WTC11 (cell line): ENCODE data around the gene KRT76. TPM values are rescaled to one million over a fixed set of nuclear protein-coding genes. Genes with fewer than 3 reads are reported as not detected.

Experiments used
- ATAC-seq: fragments of 200-7000 bp; cut with Tn5 transposase; 2 replicates; pipeline ENCODE4 v1.10.0; 2021; ENCODE audit warnings: mild to moderate bottlenecking, moderate library complexity
- CTCF ChIA-PET: fragments of 300-600 bp; sonication (Branson Sonifier 250); formaldehyde crosslinking; loops from one replicate; lab custom pipeline; 2021; ENCODE audit warnings: antibody characterized with exemption; lab: Charles Lee
- POLR2A ChIA-PET: fragments of 350-600 bp; sonication (Branson Sonifier 250); formaldehyde crosslinking; loops from one replicate; lab custom pipeline; 2021; ENCODE audit warnings: antibody characterized with exemption; lab: Charles Lee
- DNase-seq: peaks from one replicate; pipeline ENCODE4 v3.0.0; 2021; ENCODE audit warnings: low spot score
- H3K27ac Mint-ChIP-seq: 2 replicates; pipeline ENCODE4 v1.8.0; 2021; ENCODE audit warnings: mixed read lengths
- H3K27me3 Mint-ChIP-seq: 2 replicates; pipeline ENCODE4 v1.8.0; 2021; ENCODE audit warnings: low read depth, mild to moderate bottlenecking, moderate library complexity, mixed read lengths
- H3K36me3 Mint-ChIP-seq: 2 replicates; pipeline ENCODE4 v1.8.0; 2021; ENCODE audit warnings: mixed read lengths
- H3K4me1 Mint-ChIP-seq: 2 replicates; pipeline ENCODE4 v1.8.0; 2022; ENCODE audit warnings: mixed read lengths
- H3K4me3 Mint-ChIP-seq: 2 replicates; pipeline ENCODE4 v1.8.0; 2021; ENCODE audit warnings: mild to moderate bottlenecking, moderate library complexity, mixed read lengths
- H3K9me3 Mint-ChIP-seq: 2 replicates; pipeline ENCODE4 v1.8.0; 2021; ENCODE audit warnings: mixed read lengths
- ATF1 ChIP-seq: sonication (generic); formaldehyde crosslinking; IDR thresholded peaks from 2 replicates; pipeline ENCODE4 v1.8.1; 2023; ENCODE audit warnings: mild to moderate bottlenecking, moderate library complexity, missing genetic modification reagents
- GRHL2 ChIP-seq: fragments of 250-450 bp; sonication (Bioruptor Pico); IDR thresholded peaks from 2 replicates; pipeline ENCODE4 v1.8.0; 2022; ENCODE audit warnings: mild to moderate bottlenecking, moderate library complexity; ENCODE audit not compliant: insufficient replicate concordance, severe bottlenecking
- MXD4 ChIP-seq: fragments of 250-450 bp; sonication (Bioruptor Pico); IDR thresholded peaks from 2 replicates; pipeline ENCODE4 v1.8.0; 2021; ENCODE audit warnings: mild to moderate bottlenecking, moderate library complexity, borderline replicate concordance
- NFE2L1 ChIP-seq: sonication (generic); formaldehyde crosslinking; IDR thresholded peaks from 2 replicates; pipeline ENCODE4 v1.8.1; 2023; ENCODE audit warnings: missing genetic modification reagents
- NFYB ChIP-seq: sonication (generic); formaldehyde crosslinking; conservative IDR thresholded peaks from 2 replicates; pipeline ENCODE4 v1.8.0; 2022; ENCODE audit warnings: low read depth, missing genetic modification reagents
- ZNF121 ChIP-seq: sonication (generic); formaldehyde crosslinking; IDR thresholded peaks from 2 replicates; pipeline ENCODE4 v1.8.0; 2023; ENCODE audit warnings: missing genetic modification reagents
- total RNA-seq: library from RNA; stranded (reverse); gene quantifications from 3 replicates; pipeline ENCODE4 v1.2.3, GENCODE V29; 2021
- TF ChIP-seq, protein P1 (sequence below): sonication (generic); formaldehyde crosslinking; IDR thresholded peaks from 2 replicates; pipeline ENCODE4 v1.8.0; 2023; ENCODE audit warnings: mild to moderate bottlenecking, missing genetic modification reagents
- TF ChIP-seq, protein P2 (sequence below): fragments of 250-450 bp; sonication (Bioruptor Pico); IDR thresholded peaks from 2 replicates; pipeline ENCODE4 v1.9.0; 2021; ENCODE audit warnings: mild to moderate bottlenecking
- TF ChIP-seq, protein P3 (sequence below): fragments of 200-600 bp; IDR thresholded peaks from 2 replicates; pipeline ENCODE4 v1.8.0; 2022; ENCODE audit warnings: antibody characterized with exemption
- TF ChIP-seq, protein P4 (sequence below): sonication (generic); formaldehyde crosslinking; IDR thresholded peaks from 2 replicates; pipeline ENCODE4 v1.8.0; 2023; ENCODE audit warnings: missing genetic modification reagents
- TF ChIP-seq, protein P5 (sequence below): sonication (generic); formaldehyde crosslinking; IDR thresholded peaks from 2 replicates; pipeline ENCODE4 v1.8.0; 2022; ENCODE audit warnings: mild to moderate bottlenecking, missing genetic modification reagents
- TF ChIP-seq, protein P6 (sequence below): sonication (generic); formaldehyde crosslinking; IDR thresholded peaks from 2 replicates; pipeline ENCODE4 v1.8.1; 2023; ENCODE audit warnings: mild to moderate bottlenecking, missing genetic modification reagents
- TF ChIP-seq, protein P7 (sequence below): sonication (generic); formaldehyde crosslinking; IDR thresholded peaks from 2 replicates; pipeline ENCODE4 v1.8.1; 2022; ENCODE audit warnings: low read depth, mild to moderate bottlenecking, moderate library complexity, missing genetic modification reagents, borderline replicate concordance

KRT76 gene
- total RNA-seq, 1 experiment from 2014 or later: not detected

DNA sequence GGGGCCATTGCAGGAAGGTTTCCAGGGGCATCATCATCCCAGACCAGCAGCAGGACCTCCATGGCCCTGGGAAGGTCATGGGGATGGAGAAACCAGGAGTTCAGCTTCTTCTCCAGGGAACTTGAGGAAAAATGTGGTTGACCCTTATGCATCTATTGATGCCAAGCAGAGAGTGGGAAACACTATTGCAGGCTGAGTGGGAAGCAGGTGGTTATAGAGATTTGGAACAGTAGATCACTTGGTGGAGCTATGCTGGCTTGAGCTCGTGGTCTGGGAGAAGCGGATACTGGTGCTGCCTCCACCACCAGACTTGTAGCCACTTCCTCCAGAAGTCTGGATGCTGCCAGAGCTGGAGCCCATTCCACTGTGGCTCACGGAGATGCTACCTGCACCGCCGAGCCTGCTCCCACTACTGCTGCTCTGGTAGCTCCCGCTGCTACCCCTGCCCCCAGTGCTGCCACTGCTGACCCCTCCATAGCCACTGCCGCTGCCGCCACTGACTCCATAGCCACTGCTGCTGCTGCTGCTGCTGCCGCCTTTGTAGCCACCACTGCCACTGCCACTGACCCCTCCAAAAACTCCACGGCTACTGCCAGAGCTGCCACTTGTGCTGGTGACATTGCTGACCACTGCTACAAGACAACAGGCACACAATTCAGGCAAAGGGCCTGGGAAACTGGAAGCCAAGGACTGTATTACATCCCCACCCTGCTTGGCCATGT, 8.5 kb downstream of the KRT76 start:
- CTCF ChIA-PET: interaction anchor here (0.9 to 1.3 kb wide), 2 partner anchors 9 to 102 kb away, joined by 3 to 4 read pairs; no protein-coding TSS in a partner anchor
- no peak for ATAC-seq
- peaks cover 4% of the 10 kb centered on the region for H3K27me3 Mint-ChIP-seq

More for the DNA sequence above, 8.5 kb downstream of the KRT76 start:
- POLR2A ChIA-PET: no interaction called here
- DNase-seq: no peak
- TF ChIP-seq ATF1 (CRISPR knock-in tag): no peak
- TF ChIP-seq, protein P1, sequence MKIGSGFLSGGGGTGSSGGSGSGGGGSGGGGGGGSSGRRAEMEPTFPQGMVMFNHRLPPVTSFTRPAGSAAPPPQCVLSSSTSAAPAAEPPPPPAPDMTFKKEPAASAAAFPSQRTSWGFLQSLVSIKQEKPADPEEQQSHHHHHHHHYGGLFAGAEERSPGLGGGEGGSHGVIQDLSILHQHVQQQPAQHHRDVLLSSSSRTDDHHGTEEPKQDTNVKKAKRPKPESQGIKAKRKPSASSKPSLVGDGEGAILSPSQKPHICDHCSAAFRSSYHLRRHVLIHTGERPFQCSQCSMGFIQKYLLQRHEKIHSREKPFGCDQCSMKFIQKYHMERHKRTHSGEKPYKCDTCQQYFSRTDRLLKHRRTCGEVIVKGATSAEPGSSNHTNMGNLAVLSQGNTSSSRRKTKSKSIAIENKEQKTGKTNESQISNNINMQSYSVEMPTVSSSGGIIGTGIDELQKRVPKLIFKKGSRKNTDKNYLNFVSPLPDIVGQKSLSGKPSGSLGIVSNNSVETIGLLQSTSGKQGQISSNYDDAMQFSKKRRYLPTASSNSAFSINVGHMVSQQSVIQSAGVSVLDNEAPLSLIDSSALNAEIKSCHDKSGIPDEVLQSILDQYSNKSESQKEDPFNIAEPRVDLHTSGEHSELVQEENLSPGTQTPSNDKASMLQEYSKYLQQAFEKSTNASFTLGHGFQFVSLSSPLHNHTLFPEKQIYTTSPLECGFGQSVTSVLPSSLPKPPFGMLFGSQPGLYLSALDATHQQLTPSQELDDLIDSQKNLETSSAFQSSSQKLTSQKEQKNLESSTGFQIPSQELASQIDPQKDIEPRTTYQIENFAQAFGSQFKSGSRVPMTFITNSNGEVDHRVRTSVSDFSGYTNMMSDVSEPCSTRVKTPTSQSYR (CRISPR knock-in tag): no peak
- TF ChIP-seq, protein P2, sequence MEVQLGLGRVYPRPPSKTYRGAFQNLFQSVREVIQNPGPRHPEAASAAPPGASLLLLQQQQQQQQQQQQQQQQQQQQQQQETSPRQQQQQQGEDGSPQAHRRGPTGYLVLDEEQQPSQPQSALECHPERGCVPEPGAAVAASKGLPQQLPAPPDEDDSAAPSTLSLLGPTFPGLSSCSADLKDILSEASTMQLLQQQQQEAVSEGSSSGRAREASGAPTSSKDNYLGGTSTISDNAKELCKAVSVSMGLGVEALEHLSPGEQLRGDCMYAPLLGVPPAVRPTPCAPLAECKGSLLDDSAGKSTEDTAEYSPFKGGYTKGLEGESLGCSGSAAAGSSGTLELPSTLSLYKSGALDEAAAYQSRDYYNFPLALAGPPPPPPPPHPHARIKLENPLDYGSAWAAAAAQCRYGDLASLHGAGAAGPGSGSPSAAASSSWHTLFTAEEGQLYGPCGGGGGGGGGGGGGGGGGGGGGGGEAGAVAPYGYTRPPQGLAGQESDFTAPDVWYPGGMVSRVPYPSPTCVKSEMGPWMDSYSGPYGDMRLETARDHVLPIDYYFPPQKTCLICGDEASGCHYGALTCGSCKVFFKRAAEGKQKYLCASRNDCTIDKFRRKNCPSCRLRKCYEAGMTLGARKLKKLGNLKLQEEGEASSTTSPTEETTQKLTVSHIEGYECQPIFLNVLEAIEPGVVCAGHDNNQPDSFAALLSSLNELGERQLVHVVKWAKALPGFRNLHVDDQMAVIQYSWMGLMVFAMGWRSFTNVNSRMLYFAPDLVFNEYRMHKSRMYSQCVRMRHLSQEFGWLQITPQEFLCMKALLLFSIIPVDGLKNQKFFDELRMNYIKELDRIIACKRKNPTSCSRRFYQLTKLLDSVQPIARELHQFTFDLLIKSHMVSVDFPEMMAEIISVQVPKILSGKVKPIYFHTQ: no peak
- no peak for TF ChIP-seq NFYB (CRISPR knock-in tag)
- TF ChIP-seq, protein P3, sequence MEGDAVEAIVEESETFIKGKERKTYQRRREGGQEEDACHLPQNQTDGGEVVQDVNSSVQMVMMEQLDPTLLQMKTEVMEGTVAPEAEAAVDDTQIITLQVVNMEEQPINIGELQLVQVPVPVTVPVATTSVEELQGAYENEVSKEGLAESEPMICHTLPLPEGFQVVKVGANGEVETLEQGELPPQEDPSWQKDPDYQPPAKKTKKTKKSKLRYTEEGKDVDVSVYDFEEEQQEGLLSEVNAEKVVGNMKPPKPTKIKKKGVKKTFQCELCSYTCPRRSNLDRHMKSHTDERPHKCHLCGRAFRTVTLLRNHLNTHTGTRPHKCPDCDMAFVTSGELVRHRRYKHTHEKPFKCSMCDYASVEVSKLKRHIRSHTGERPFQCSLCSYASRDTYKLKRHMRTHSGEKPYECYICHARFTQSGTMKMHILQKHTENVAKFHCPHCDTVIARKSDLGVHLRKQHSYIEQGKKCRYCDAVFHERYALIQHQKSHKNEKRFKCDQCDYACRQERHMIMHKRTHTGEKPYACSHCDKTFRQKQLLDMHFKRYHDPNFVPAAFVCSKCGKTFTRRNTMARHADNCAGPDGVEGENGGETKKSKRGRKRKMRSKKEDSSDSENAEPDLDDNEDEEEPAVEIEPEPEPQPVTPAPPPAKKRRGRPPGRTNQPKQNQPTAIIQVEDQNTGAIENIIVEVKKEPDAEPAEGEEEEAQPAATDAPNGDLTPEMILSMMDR: no peak
- TF ChIP-seq, protein P4, sequence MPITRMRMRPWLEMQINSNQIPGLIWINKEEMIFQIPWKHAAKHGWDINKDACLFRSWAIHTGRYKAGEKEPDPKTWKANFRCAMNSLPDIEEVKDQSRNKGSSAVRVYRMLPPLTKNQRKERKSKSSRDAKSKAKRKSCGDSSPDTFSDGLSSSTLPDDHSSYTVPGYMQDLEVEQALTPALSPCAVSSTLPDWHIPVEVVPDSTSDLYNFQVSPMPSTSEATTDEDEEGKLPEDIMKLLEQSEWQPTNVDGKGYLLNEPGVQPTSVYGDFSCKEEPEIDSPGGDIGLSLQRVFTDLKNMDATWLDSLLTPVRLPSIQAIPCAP: no peak
- no peak for TF ChIP-seq MXD4 (CRISPR knock-in tag)
- TF ChIP-seq ZNF121: no peak
- TF ChIP-seq, protein P5, sequence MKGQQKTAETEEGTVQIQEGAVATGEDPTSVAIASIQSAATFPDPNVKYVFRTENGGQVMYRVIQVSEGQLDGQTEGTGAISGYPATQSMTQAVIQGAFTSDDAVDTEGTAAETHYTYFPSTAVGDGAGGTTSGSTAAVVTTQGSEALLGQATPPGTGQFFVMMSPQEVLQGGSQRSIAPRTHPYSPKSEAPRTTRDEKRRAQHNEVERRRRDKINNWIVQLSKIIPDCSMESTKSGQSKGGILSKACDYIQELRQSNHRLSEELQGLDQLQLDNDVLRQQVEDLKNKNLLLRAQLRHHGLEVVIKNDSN (CRISPR knock-in tag): no peak
- TF ChIP-seq NFE2L1 (CRISPR knock-in tag): no peak
- TF ChIP-seq, protein P6, sequence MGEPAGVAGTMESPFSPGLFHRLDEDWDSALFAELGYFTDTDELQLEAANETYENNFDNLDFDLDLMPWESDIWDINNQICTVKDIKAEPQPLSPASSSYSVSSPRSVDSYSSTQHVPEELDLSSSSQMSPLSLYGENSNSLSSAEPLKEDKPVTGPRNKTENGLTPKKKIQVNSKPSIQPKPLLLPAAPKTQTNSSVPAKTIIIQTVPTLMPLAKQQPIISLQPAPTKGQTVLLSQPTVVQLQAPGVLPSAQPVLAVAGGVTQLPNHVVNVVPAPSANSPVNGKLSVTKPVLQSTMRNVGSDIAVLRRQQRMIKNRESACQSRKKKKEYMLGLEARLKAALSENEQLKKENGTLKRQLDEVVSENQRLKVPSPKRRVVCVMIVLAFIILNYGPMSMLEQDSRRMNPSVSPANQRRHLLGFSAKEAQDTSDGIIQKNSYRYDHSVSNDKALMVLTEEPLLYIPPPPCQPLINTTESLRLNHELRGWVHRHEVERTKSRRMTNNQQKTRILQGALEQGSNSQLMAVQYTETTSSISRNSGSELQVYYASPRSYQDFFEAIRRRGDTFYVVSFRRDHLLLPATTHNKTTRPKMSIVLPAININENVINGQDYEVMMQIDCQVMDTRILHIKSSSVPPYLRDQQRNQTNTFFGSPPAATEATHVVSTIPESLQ (CRISPR knock-in tag): no peak
- TF ChIP-seq, protein P7, sequence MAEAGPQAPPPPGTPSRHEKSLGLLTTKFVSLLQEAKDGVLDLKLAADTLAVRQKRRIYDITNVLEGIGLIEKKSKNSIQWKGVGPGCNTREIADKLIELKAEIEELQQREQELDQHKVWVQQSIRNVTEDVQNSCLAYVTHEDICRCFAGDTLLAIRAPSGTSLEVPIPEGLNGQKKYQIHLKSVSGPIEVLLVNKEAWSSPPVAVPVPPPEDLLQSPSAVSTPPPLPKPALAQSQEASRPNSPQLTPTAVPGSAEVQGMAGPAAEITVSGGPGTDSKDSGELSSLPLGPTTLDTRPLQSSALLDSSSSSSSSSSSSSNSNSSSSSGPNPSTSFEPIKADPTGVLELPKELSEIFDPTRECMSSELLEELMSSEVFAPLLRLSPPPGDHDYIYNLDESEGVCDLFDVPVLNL (CRISPR knock-in tag): no peak
- TF ChIP-seq GRHL2 (CRISPR knock-in tag): no peak
- TF ChIP-seq, all 79 proteins: peak for 0
- no peaks in the 10 kb centered on the region for H3K36me3 Mint-ChIP-seq
- H3K4me1 Mint-ChIP-seq: no peaks in the 10 kb centered on the region
- H3K27ac Mint-ChIP-seq: no peak overlapping the region; the same call in 1 of the 2 replicates
- H3K9me3 Mint-ChIP-seq: peaks cover 8% of the 10 kb centered on the region
- no peak overlapping the region for H3K4me3 Mint-ChIP-seq
